ENCODE results near the gene HOXB7. TPM values are rescaled to one million over a fixed set of nuclear protein-coding genes. Genes with fewer than 3 reads are reported as not detected.

Gene HOXB7
- total RNA-seq, 4 donors from 2014 or later: 2.3 to 11.1 (median 5.2) TPM

GRCh38 chr17:48577946-48578615 lies 32.7 kb downstream of the HOXB7 start, which contains the start of gene HOXB4:
HOXB4 (minus strand) TSS chr17:48578350; CDS start chr17:48578319, 31 bp downstream.
- TF ChIP-seq CTCF (IDR thresholded peaks at IDR 0.05; ENCODE audit: low read depth): no peak

DNA sequence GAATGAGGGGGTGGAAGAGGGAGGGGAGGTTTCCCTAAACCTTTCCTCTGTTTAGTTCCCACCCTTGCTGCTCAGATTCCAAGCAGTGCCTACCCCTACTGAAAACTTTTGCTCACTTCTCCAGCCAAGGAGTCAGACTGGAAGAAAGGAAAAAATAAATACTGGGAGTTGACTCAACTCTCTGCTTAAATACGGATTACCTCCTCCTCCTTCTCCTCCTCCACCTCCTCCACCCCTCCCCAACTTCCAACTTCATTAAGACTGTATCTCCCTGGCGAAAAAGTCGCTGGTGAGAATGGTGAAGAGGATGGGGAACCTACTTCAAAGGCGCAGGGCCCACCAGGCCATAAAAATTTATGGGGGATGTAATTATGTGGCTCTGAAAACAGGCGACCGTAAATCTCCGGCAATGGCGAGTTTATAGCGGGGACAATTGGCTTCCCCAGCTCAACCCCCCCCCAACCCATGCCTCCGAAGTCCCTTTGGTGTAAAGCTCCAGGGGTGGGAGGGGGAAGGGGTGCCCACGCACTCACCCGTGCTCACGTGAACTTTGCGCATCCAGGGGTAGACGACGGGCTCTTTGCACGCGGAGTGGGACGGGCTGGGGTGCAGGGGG lies 33.4 kb downstream of the HOXB7 start:
- TF ChIP-seq CTCF (IDR thresholded peaks at IDR 0.05; ENCODE audit: low read depth): no peak

DNA sequence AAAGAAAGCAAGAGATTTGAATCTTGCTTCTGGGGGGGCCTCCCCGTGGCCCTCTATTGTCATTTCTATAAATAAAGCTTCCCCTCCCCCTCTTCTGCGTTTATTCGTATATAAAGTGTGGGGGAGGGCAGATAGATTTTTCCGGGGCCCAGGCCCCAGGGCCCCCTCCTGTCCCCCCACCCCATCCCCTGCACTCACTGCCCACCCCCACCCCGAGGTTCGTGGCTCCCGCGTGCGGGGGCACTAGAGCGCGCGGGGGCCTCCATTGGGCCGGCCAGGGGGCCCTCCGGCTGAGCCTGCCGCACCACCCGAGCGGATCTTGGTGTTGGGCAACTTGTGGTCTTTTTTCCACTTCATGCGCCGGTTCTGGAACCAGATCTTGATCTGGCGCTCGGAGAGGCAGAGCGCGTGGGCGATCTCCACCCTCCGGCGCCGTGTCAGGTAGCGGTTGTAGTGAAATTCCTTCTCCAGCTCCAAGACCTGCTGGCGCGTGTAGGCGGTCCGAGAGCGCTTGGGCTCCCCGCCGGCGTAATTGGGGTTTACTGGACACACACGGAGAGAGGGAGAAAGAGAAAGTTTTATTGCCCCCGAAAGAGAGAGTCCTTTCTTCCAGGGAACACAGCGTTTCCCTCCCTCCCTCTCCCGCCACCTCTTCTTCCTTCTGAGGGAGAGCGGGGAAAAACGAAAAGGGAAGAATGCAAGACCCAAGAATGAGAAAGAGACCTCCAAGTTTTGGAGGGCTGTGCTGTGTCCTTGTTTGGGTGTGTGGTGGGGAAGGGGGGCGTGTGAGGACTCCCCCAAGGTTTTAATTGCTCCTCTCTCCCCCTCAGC lies 34.1 kb downstream of the HOXB7 start:
- no peak for TF ChIP-seq CTCF (IDR thresholded peaks at IDR 0.05; ENCODE audit: low read depth)

- no peak for TF ChIP-seq CTCF (IDR thresholded peaks at IDR 0.05; ENCODE audit: low read depth)
Observed at GRCh38 chr17:48575673-48576478, 34.9 kb downstream of the HOXB7 start.

GRCh38 chr17:48575066-48575582 lies 35.7 kb downstream of the HOXB7 start:
- no peak for TF ChIP-seq CTCF (IDR thresholded peaks at IDR 0.05; ENCODE audit: low read depth)

GRCh38 chr17:48574505-48575065 lies 36.2 kb downstream of the HOXB7 start:
- no peak for TF ChIP-seq CTCF (IDR thresholded peaks at IDR 0.05; ENCODE audit: low read depth)

All from subcutaneous adipose tissue (tissue), 4 donors.